ENCODE results near the gene MAS1L.

Gene MAS1L

GRCh38 chr6:29478740-29479139, 9.0 kb downstream of the MAS1L start:
- no peak for TF ChIP-seq CTCF (IDR thresholded peaks at IDR 0.05; ENCODE audit: control insufficient read depth, extremely low read depth, insufficient read depth)
- DNase-seq (ENCODE audit: low read depth), result no peak
- H3K4me3 ChIP-seq (ENCODE audit: low read depth, low read length), result no peak overlapping the region

GRCh38 chr6:29477923-29478450, 9.8 kb downstream of the MAS1L start:
- TF ChIP-seq CTCF (IDR thresholded peaks at IDR 0.05; ENCODE audit: control insufficient read depth, extremely low read depth, insufficient read depth), result no peak
- no peak overlapping the region for H3K4me3 ChIP-seq (ENCODE audit: low read depth, low read length)
- no peak for DNase-seq (ENCODE audit: low read depth)

DNA sequence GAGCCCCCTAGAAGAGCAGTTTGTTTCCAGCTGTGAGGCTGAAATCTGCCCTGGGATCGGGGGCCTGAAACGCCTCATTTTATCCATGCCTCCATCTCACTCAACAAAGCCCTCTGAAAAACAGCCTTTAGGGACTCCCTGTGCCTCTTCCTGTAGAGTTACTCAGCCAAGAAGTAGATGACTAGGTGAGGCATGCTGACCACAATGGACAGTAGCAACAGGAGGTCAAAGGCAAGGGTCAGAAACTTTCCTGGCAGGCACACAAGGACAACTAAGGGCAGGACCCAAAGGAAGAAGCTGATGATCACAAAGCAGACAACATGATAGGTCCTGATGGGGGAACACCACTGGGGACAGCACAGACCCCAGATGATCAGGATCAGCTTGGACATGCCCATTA, 12.8 kb downstream of the MAS1L start:
- TF ChIP-seq CTCF (IDR thresholded peaks at IDR 0.05; ENCODE audit: control insufficient read depth, extremely low read depth, insufficient read depth), result no peak
- H3K4me3 ChIP-seq (ENCODE audit: low read depth, low read length), result no peak overlapping the region
- DNase-seq (ENCODE audit: low read depth), result no peak

DNA sequence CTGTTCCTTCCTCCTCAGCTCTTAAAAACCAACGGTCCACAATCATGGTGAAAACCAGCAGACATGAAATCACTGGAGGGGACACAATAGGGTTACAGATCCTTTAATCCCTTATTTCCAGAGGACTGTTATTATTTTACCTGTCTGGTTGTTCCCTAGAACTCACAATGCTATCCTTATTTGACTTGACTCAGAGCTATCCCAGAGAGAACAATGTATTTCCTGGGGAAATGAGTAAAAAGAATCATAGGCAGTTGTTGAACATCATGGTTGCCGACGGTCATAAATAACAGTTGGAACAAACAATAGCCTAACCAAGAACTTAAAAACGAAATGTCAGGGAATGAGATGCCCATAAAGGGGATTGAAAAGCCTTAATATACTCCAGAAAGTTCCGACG, 21.5 kb downstream of the MAS1L start:
- no peak for DNase-seq (ENCODE audit: low read depth)

GRCh38 chr6:29465801-29466200, 22.0 kb downstream of the MAS1L start:
- no peak for DNase-seq (ENCODE audit: low read depth)
- TF ChIP-seq CTCF (IDR thresholded peaks at IDR 0.05; ENCODE audit: control insufficient read depth, extremely low read depth, insufficient read depth), result no peak
- H3K4me3 ChIP-seq (ENCODE audit: low read depth, low read length), result no peak overlapping the region

More for the DNA sequence above, 21.5 kb downstream of the MAS1L start:
- no peak overlapping the region for H3K4me3 ChIP-seq (ENCODE audit: low read depth, low read length)
- no peak for TF ChIP-seq CTCF (IDR thresholded peaks at IDR 0.05; ENCODE audit: control insufficient read depth, extremely low read depth, insufficient read depth)

DNA sequence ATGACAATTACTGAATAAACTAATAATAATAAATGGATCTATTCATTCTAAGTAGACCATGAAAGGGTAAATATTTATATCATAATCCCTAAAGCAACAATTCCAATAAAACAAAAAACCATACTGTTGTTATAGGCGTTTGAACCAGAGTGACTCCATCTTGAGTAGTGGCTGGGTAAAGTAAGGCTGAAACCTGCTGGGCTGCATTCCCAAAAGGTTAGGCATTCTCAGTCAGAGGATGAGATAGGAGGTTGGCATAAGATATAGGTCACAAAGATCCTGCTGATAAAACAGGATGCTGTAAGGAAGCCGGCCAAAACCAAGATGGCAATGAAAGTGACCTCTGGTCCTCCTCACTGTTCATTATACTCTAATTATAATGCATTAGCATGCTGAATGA, 22.5 kb downstream of the MAS1L start:
- peak; percentile 31 for DNase-seq (ENCODE audit: low read depth)
- no peak for TF ChIP-seq CTCF (IDR thresholded peaks at IDR 0.05; ENCODE audit: control insufficient read depth, extremely low read depth, insufficient read depth)
- no peak overlapping the region for H3K4me3 ChIP-seq (ENCODE audit: low read depth, low read length)

DNA sequence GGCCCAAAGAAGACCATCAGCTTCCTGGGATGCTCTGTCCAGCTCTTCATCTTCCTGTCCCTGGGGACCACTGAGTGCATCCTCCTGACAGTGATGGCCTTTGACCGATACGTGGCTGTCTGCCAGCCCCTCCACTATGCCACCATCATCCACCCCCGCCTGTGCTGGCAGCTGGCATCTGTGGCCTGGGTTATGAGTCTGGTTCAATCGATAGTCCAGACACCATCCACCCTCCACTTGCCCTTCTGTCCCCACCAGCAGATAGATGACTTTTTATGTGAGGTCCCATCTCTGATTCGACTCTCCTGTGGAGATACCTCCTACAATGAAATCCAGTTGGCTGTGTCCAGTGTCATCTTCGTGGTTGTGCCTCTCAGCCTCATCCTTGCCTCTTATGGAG, 25.7 kb downstream of the MAS1L start:
- DNase-seq (ENCODE audit: low read depth), result no peak
- no peak for TF ChIP-seq CTCF (IDR thresholded peaks at IDR 0.05; ENCODE audit: control insufficient read depth, extremely low read depth, insufficient read depth)

More for the DNA sequence above, 25.7 kb downstream of the MAS1L start:
- no peak overlapping the region for H3K4me3 ChIP-seq (ENCODE audit: low read depth, low read length)

Measured in LNCaP clone FGC (cell line).